Transverse colon (tissue), 4 donors: ENCODE data around the gene STEAP3.

Experiments used
- EP300 ChIP-seq: sonication (generic); formaldehyde crosslinking; IDR thresholded peaks from one replicate; pipeline ENCODE4 v1.6.1; 2017; ENCODE audit warnings: antibody characterized with exemption, low read depth
- POLR2A ChIP-seq: fragments of 450-650 bp; IDR thresholded peaks from one replicate; pipeline ENCODE4 v1.6.1; 2016; ENCODE audit warnings: antibody characterized with exemption, mild to moderate bottlenecking, moderate library complexity
- POLR2AphosphoS5 ChIP-seq, 3 donors: sonication (generic); formaldehyde crosslinking; IDR thresholded peaks; one replicate each; pipeline ENCODE4 v1.6.1; 2016; ENCODE audit warnings: antibody characterized with exemption in 3 of 3
- TF ChIP-seq, protein P1 (sequence below), 5 experiments: fragments of 200-600 bp in 3 of 5; fragments of 450-650 bp in 2 of 5; sonication (generic) in 3 of 5; IDR thresholded peaks; 1 replicate in 2 of 5; 2 replicates in 3 of 5; pipeline ENCODE4 v1.5.1; 2016 to 2017; ENCODE audit warnings: antibody characterized with exemption in 5 of 5, inconsistent platforms in 3 of 5, mild to moderate bottlenecking in 2 of 5, moderate library complexity in 1 of 5

DNA sequence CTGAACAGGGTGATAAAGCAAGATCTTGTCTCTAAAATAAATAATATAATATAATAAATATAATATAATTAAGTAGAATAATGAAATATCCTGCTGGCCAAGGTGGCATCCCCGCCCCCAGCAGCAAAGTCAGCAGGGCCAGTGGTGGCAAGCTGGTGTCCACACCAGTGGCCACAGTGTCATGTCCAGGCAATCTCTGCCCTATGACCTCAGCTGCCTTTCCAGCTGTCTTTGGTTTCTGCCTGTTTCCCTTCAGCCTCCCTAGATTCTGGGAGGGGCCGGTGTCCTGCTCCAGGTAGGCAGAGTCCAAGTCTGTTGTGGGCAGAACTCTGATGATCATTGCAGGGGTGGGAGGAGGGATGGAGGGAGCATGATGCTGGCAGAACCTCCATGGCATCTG is 16.2 kb upstream of the STEAP3 start:
- TF ChIP-seq POLR2AphosphoS5 (IDR thresholded peaks at IDR 0.05) (no peak), POLR2A (no peak), EP300 (no peak)
- TF ChIP-seq, protein P1, sequence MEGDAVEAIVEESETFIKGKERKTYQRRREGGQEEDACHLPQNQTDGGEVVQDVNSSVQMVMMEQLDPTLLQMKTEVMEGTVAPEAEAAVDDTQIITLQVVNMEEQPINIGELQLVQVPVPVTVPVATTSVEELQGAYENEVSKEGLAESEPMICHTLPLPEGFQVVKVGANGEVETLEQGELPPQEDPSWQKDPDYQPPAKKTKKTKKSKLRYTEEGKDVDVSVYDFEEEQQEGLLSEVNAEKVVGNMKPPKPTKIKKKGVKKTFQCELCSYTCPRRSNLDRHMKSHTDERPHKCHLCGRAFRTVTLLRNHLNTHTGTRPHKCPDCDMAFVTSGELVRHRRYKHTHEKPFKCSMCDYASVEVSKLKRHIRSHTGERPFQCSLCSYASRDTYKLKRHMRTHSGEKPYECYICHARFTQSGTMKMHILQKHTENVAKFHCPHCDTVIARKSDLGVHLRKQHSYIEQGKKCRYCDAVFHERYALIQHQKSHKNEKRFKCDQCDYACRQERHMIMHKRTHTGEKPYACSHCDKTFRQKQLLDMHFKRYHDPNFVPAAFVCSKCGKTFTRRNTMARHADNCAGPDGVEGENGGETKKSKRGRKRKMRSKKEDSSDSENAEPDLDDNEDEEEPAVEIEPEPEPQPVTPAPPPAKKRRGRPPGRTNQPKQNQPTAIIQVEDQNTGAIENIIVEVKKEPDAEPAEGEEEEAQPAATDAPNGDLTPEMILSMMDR (IDR thresholded peaks at IDR 0.05): no peak
